GM18520 (cell line): ENCODE measurements around the gene PODXL2.
"Not testable (repeated sequence)": the region's sequence is repeated elsewhere in the genome, so short reads cannot be mapped to it uniquely, and the experiment has no call there.

Source experiments
- ATAC-seq: cut with Tn5 transposase; IDR thresholded peaks from one replicate; pipeline ENCODE4 v1.9.1; 2021; ENCODE audit not compliant: unreplicated experiment

The PODXL2 gene

DNA sequence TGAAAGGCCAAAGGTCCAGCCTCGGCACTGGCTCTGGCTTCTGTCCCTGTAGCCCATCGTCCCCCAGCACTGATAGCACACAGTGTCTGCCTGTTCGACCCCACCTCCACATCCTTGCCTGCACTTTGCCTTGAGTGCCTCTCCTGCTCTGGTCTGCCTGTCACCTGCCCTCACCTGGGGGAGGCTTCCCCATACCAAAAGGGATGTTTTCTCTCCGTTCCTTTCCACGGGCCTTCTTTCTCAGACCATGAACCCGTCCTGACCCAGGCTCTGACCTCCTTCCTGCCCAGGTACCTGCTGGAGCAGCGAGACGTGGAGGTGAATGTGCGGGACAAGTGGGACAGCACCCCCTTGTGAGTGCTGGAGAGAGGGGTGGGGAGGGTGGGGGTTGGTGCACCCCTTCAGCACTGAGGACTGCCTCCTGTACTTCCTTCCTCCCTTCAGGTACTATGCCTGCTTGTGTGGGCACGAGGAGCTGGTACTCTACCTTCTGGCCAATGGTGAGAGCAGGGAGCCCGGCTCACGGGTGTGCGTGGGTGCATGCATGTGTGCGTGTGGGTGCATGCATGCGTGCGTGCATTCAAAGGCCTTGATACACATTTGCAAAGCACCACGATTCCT lies 45.2 kb downstream of the PODXL2 start:
- no peak for ATAC-seq

DNA sequence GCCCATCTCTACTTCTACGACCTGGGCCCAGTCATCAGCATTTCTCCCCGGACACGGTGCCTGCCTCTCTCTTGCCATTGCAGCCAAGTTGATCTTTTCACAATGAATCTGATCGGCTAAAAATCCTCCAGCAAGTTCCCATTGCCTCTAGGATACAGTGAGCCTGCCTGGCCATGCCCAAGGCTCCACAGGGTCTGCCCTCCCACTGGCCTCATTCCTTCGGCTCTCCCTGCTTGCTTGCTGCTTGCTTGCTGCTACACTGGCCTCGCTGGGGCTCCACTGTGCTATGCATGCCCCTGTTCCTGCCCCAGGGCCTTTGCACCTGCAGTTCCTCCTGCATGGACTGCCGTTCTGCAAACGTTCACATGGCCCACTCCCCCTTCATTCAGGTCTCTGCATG lies 45.8 kb downstream of the PODXL2 start:
- ATAC-seq: no peak

- ATAC-seq: no peak
These were observed 46.8 kb downstream of the PODXL2 start for GRCh38 chr3:127675651-127676391.

DNA sequence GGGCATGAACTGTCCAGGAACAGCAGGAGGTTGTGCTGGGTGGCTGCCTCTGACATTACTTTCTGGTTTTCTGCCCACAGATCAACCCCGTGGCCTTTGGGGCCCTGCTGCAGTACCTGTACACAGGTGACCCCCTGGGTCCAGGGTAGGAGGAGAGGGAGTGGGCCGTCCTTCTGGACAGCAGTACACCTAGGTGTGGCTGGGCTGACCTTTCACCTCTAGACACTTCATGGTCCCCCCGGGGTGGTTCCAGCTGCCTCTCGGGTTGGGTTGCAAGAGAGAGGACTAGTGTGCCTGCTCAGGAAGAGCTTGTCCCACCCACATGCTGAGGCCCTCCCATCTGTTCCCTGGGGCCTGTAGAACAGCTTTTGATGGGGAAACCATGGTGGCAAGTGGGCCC lies 47.5 kb downstream of the PODXL2 start:
- ATAC-seq: no peak

GRCh38 chr3:127676921-127677351 lies 48.0 kb downstream of the PODXL2 start:
- ATAC-seq: no peak

DNA sequence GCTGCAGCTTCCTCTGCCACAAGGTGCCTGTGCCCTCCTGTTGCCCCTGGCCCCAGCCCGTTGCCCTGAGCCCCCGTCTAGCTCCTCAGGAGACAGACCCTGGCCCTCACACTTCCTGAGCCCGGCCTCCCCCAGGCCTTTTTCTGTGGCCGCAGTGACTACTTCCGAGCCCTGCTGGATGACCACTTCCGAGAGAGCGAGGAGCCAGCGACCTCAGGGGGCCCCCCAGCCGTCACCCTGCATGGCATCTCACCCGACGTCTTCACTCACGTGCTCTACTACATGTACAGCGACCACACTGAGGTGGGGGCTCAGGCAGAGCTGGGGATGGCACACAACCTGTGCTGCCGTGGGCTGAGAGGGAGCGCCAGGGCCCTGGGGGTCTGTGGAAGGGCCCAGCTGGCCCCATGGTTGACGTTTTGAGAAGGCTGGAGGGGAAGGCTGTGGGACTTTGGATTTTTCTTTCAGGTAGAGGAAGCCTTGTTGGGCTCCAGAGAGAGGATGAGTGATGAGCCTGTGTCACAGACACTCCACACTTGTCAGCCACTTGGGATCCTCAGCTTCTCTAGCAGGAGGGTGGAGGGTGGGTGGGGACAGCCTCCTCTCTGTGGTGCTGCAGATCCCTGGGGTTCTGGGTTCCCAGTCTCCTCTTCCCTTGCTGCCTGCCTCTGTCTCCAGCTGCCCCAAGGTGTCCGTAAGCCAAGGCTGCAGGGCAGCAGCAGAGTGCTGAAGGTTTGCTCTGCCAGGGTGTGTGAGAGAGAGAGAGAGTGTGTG lies 48.7 kb downstream of the PODXL2 start:
- no peak for ATAC-seq

DNA sequence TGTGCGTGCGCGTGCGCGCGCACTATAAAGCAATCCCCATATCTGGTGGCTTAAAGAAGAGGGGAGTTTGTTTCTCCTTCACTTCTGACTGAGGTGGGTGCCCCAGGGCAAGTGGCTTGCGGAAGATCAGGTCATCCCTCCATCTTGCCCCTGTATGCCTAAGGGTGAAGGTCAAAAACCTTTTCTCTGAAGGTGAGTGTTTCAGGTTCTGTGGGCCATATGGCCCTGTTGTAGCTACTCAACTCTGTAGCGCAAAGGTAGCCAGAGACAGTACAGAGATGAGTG lies 49.3 kb downstream of the PODXL2 start:
- no peak for ATAC-seq

DNA sequence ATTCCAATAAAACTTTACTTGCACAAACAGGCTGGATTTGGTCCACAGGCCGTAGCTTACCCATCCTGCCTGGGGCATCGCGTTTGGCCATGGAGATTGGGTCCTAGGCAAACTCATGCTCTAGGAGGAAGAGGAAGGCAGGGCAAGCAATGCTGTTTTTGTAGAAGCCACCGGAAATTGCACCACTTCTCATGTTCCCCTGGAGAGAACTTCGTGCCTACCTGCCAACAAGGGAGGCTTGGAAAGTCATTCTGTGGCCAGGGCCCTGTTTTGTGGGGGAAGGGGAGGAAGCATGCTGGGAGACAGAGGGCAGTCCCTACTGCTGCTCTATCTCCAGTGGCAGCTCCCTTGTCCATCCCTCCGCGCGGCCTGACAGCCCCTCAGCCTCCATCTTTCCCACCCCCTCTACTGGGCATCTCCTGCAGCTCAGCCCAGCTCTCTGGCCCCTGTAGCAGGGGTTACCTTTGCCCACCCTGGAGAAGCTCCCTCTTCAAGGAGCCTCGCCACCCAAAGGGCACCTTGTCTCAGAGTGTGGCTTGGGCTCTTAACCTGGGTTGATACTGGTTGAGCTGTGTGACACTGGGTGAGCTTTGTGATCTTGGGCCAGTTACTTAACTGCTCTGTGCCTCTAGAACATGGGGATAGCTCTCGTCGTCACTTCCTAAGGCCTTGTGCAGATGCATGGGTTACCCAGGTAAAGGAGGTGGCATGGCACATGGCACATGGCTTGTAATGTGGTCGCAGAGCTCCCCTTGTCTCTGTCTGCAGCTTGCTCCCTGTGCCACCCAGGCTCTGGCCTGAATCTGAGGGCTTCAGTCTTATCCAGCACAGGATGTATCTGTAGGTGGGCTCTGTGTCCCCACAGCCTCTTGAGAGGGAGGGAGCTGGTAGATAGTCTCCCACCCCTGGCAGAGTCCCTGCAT lies 49.9 kb downstream of the PODXL2 start:
- no peak for ATAC-seq

DNA sequence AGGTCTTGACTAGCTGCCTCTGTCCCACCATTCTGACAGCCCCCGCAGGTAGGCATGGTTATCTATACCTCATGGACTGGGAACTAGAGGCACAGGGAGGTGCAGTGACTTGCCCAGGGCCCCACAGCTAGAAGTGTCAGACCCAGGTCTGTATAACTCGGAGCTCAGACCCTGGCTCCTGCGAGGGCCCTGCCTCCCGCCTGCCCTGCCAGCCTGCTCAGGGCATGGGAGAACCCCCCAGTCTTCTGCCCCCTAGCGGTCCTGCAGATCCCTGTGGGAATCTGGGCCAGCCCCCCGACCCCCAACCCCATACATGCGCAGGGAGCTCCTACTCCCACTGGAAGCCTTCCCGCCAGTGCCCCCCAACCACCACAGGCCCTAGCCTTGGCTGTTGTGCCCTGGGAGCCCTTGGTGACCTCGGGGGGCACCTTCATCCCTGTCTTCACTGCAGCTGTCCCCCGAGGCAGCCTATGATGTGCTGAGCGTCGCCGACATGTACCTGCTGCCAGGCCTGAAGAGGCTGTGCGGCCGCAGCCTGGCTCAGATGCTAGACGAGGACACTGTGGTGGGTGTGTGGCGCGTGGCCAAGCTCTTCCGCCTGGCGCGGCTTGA lies 50.7 kb downstream of the PODXL2 start:
- ATAC-seq: no peak

DNA sequence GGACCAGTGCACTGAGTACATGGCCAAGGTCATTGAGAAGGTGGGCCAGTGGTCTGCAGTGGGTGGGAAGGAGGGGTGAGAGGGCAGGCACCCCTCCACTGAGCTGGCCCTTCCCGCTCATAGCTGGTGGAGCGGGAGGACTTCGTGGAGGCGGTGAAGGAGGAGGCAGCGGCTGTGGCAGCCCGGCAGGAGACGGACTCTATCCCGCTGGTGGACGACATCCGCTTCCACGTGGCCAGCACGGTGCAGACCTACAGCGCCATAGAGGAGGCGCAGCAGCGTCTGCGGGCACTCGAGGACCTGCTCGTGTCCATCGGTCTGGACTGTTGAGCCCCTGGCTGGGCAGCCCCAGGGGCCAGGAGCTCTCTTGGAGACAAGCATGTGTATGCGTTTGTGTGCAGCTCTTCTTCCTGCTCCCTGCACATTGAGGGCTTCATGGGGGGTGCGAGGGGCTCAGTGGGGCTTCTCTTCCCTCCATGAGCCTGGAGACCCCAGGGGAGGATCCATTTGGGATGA lies 51.2 kb downstream of the PODXL2 start:
- no peak for ATAC-seq

DNA sequence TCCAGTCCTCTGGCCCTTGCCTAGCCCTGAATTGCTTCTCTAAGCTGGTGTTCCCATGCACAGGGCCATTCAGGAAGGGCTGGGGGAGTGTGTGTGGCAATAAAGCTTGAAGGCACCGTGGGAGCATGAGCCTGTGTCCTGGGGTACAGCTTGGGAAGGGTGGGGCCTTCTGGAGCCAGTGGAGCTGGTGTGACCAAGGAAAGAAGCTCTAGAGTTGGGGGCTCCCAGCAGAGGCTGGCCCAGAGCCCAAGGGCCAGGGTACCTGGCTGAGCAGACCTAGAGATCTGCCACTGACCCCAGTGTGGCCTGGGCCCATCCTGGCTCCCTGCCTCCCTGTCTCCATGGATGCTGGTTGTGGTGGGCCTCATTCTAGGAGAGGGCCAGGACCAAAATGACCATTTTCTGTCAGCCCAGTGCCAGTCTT lies 51.8 kb downstream of the PODXL2 start:
- no peak for ATAC-seq

DNA sequence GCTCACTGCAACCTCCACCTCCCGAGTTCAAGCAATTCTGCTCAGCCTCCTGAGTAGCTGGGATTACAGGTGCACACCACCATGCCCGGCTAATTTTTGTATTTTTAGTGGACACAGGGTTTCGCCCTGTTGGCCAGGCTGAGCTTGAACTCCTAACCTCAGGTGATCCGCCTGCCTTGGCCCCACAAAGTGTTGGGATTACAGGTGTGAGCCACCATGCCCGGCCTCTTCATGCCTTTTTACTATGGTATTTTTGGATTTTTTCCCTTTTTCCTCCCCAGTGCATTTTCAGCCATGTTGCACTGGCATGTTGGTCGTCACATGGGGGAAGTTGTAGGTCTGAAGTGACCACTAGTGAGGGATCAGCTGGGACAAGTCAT lies 53.2 kb downstream of the PODXL2 start:
- ATAC-seq: not testable (repeated sequence)

GRCh38 chr3:127682561-127682960 lies 53.6 kb downstream of the PODXL2 start:
- ATAC-seq: no peak

- ATAC-seq: no peak
These were observed 56.1 kb downstream of the PODXL2 start for GRCh38 chr3:127684871-127685707.

DNA sequence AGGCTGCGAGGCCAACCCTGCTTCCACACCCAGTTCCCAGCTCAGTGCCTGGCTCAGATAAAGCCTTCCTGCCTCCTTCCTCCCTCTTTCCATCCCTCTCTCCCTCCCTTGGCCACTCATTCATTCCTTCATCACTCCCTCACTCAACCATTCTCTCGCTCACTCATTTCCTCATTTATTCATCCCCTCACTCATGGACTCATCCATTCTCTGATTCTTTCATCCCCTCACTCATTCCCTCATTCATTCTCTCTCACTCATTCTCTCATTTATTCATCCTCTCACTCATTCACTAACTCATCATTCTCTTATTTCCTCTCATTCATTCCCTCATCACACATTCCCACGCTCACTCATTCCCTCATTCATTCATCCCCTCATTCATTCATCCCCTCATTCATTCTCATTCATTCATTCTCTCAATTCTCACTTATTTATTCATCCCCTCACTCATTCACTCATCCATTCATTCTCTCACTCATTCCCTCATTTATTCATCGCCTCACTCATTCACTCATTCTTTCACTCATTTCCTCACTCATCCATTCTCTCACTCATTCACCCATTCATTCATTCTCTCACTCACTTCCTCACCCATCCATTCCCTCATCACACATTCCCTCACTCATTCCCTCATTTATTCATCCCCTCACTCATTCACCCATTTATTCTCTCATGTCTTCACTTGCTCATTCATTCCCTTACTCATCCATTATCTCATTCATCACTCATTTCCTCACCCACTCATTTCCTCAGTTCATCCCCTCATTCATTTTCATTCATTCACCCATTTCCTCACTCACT lies 56.9 kb downstream of the PODXL2 start:
- ATAC-seq: no peak

DNA sequence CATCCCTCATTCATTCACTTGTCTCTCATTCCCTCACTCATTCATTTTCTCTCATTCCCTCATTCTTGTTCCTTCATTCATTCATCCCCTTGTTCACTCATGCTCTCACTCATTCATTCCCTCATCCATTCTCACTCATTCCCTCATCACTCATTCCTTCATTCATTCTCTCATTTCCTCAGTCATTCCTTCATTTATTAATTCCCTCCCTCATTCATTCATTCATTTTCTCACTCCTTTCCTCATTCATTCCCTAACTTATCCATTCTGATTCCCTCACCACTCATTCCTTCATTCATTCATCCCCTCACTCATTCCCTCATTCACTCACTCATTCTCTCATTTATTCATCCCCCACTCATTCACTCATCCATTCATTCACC lies 57.5 kb downstream of the PODXL2 start:
- no peak for ATAC-seq

- no peak for ATAC-seq
These were observed 58.3 kb downstream of the PODXL2 start for GRCh38 chr3:127687228-127687737.

DNA sequence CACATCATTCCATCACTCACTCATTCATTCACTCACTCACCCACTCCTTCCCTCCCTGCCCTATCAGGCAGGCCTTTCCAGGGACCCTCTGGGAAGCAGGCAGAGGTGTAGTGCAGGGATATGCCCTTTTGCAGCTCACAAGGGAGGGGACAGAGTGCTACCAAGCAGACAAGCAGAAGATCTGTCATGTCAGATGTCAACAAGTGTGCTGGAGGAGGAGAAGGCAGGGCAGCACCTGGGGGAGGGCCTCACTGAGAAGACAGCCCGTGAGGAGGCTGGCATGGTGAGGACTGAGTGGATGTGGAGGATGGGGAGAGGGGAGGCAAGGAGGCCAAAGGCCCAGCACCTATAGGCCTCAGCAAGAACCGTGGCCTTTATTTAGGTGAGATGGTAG lies 59.0 kb downstream of the PODXL2 start:
- no peak for ATAC-seq
